ENCODE results near the gene LRRC17.

LRRC17 gene, protein sequence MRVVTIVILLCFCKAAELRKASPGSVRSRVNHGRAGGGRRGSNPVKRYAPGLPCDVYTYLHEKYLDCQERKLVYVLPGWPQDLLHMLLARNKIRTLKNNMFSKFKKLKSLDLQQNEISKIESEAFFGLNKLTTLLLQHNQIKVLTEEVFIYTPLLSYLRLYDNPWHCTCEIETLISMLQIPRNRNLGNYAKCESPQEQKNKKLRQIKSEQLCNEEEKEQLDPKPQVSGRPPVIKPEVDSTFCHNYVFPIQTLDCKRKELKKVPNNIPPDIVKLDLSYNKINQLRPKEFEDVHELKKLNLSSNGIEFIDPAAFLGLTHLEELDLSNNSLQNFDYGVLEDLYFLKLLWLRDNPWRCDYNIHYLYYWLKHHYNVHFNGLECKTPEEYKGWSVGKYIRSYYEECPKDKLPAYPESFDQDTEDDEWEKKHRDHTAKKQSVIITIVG

GRCh38 chr7:102912742-102913141 is at the start of gene LRRC17:
LRRC17 (plus strand) TSS chr7:102913000; CDS start chr7:102933914, 20,914 bp downstream.
- peak; percentile 40 for DNase-seq

DNA sequence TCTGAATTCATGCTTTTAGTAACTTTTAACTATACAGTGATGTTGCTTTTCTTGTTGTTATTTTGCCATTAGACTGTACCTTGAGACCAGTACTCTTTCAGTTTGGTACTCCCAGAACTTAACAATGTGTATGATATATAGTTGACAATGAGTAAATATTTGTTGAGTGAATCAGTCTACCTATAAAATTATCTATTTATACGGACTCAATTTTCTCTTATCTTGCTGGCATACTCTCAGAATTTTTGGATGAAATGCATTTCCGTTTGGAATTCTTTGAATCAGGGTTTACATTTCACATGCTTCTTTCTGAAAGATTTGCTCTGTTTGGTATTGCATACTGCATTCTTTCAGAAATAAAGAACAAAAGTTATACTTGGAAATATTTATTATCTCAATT is 47.8 kb upstream of the LRRC17 start:
- DNase-seq, result no peak

- DNase-seq, result no peak
Measured at GRCh38 chr7:102866535-102867215, 46.1 kb upstream of the LRRC17 start.

GRCh38 chr7:102869195-102869594 is 43.6 kb upstream of the LRRC17 start:
- no peak for DNase-seq

DNA sequence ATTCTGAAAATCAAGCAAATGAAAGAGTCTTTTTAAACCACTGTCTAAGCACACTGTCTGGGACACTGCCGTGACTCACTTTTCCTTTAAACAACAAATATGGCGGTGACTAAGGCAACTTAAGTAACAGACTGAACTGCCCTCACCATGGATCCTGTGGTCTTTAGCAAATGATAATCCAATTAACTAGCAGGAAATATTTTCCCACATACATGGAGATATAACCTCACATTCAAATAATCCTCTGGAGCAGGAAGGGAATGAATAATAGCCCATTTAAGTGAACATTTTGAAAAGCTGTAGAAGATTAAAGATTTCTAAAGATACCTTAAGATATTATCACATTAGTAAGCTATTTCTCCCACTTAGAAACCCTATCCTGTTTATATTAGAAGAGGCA is 40.3 kb upstream of the LRRC17 start:
- DNase-seq, result no peak

- DNase-seq, result no peak
Measured at GRCh38 chr7:102873470-102874165, 39.2 kb upstream of the LRRC17 start.

DNA sequence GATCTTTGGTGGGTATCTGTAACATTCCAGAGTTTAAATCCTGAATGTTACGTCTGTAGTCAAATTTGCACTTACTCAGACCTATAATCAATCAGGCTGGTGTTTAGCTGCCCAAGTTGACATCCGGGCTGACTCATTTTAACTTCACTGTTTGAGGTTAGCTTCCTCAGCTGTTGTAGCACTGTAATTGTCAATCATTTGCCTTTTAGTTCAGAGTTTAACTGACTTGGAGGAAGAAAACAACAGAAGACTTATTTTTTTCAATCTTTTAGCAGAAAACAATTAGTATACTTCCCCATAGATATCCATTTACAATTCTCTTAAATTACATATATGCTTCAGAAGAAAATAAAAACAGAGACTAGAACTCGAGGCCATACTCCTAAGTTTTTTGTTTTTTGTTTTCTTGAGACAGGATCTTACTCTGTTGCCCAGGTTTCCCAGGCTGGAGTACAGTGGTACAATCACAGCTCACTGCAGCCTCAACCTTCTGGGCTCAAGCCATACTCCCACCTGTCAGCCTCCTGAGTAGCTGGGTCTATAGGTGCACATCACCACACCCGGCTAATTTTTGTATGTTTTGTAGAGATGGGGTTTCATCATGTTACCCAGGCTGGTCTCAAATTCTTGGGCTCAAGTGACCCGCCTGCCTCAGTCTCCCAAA is 38.5 kb upstream of the LRRC17 start:
- no peak for DNase-seq

DNA sequence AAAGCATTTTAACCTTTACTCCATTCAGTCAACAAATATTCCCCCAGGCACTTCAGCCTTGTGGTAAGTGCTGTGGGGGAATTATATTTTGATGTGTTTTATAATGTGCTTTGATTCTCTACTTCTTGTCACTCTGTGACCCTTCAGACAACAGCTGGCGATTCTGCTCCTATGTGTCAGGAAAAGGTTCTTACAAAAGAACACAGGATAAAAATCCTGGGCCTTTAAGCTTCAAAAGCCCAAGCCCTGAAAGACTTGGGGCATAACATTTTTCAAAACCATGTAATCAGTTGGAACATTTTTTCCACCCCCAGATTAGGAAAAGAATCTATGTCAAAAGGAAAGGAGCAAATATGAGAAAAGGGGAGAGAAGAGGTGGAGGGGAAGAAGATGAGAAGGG is 37.8 kb upstream of the LRRC17 start:
- no peak for DNase-seq

DNA sequence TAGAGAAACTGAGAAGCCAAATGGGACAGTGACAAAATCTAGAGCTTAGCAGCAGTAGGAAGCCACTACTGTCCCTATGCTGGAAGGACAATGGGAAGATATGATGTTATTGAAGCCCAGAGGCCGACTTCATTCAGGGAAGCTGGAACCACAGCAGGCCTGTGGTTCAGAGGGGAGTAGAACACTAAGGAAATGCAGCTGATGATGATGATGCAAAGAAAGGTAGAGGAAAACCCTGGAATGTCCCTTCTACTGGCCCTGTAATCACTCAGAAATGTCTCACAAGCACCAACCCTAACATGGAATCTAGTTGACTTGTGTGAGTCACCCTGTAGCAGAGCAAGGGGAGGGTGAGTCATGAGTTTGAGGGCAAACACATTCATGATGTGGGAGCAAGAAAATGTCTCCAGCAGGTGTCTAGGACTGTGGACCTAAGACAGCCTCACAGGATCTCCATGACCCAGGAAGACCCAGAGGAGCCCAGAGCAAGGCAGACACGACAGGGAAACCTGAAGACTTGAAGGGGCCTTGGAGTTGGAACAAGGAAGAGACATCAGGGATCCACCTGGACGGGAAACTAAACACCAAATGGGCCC is 37.0 kb upstream of the LRRC17 start:
- no peak for DNase-seq

DNA sequence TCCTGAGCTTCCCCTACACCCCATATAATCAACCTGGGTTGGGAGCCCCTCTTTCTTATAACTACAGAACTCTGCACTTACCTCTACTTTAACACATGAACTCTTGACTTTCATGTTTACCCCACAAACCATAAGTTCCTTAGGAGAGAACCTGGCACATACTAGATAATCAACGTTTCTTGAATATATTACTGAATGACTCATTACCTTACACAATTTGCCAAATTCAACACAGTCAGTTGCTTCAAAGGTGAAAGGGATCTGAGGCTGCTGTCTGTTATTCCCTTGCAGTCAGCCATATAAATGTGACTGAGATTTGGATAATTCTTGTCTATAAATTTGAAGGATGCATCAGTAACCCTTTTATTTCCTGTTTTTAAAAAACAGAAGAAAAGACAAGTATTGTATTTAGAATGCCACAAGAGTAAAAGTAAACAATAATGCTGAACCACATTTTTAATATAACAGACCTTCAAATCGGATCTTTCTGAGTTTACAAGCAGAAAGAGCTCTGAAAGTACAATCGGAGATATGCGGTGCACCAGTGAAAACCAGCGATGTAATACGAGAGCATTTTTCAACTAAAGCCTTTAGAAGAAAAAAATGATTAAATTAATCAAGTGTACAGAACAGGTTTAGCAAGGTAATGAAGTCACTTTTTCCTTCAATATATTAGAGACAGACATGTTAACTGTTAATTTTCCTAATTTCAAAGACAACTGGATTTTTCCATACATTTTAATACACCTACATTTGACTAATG is 29.5 kb upstream of the LRRC17 start:
- no peak for DNase-seq

DNA sequence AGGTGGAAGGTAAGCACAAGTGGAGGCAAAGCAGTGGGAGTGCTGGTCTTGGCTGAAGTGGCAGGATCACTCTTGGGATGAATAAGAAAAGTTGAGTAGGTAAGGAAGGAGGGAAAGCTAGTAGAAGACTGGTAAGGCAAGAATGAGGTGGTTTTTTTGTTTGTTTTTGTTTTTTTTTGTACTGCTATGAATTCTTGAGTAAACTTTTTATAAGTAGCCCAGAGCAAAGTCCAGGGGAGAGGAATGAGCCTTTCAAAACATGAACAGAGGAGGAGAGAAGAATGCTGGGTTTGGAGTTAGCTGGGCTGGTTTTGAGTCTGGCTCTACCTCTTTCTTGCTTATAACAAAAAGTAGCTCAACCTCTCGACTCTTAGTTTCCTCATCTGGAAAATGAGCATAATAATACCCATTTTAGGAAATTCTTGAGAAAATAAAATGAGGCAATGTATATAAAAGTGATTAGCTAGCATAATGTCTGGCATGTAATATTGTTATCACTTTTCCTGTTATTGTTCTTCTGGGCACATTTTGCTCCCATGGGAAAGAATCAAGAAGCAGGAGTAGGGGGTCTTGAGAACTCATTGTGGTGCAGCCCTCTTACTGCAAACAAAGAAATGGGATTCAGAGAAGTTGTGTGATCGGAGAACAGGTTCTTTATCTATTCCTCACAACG is 24.1 kb upstream of the LRRC17 start:
- no peak for DNase-seq

DNA sequence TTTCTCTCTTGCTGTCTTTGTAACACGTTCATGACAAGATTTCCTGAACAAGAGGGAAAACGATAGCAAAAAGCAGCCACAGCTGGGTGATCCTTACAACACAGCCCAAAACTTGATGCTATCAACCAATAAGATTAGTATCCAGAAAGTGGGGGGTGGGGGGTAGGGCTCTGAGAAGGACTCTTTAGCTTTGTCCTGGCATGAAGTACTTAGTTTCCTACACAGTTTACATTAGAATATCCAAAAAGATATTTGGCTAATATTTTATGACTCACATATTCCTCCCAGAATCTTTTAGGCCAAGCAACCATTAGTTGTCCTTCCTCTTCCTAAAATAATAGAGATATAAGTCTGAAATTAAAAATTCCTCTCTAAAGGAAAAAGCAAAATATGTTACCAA is 22.9 kb upstream of the LRRC17 start:
- DNase-seq, result no peak

GRCh38 chr7:102890292-102890970 is 22.4 kb upstream of the LRRC17 start:
- no peak for DNase-seq

DNA sequence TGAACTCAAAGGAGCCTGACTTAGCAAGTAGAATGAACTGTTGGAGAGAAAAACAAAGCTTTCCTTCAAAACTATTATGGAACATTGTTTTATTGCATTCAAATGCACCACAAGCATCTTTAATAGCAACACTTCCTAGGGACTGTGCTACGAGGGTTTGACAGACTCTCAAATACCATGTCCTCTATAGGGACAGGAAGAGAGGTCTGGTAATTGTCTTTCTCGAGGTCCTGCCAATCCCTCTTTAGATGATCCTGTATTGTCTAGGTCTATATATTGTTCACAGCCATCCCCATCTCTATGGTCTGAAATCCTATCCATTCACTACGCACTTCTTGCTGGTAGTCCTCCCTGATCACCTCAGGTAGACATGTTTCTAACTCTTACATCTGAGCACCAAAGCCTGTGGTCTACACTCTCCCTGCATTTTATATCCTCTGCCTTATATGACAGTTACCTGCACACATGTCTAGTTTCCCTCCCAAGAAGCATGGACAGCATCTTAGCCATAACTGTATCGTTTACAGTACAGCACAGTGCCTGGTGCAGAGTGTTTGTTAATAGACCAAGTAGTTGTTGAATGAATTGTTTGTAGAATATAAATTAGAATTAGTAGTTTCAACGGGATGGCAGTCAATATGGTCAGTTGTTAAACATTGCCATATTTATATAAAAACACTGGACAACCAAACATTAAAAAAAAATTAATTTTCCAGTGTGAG is 21.7 kb upstream of the LRRC17 start:
- no peak for DNase-seq

GRCh38 chr7:102891693-102892261 is 21.0 kb upstream of the LRRC17 start:
- DNase-seq, result no peak

GRCh38 chr7:102892631-102893278 is 20.0 kb upstream of the LRRC17 start:
- no peak for DNase-seq

DNA sequence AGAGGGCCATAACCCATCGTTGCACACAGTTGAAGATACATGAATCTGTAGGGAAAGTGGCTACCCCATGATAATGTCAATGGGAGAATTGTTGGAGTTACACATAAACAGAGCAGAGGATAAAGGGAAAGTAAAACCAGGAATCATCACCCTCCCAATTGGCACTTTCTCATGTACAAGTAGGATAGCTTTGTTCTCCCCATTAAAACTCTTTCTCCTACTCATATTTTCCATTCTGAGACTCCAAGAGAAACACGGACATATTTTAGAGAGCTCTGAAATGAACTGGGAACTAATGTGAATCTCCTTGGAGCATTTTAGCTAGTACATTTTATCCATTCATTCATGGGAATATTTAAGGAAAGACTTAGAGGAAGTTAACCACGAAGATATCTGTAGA is 17.2 kb upstream of the LRRC17 start:
- DNase-seq, result no peak

DNA sequence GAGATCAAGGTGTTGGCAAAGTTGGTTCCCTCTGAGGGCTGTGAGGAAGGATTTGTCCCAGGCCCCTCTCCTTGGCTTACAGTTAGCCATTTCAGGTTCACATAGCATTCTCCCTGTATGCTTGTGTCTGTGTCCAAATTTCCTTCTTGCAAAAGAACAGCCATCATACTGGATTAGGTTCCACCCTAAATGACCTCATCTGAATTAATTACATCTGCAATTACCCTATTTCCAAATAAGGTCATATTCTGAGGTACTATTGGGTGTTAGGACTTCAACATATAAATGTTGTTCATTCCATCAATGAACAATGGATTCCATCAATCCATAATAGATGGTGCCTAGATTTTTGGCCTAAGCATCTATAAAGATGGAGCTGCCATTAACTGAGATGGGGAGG is 16.2 kb upstream of the LRRC17 start:
- no peak for DNase-seq

GRCh38 chr7:102897211-102897631 is 15.6 kb upstream of the LRRC17 start:
- DNase-seq, result no peak

Data from NCI-H2081 treated with DMSO at 0.1 percent for 48 hours (cell line).